Hepatocyte (in vitro differentiated cells): ENCODE data around the gene FERMT1. TPM values are rescaled to one million over a fixed set of nuclear protein-coding genes. Genes with fewer than 3 reads are reported as not detected.

ENCODE experiments used
- DNase-seq: peaks from one replicate; pipeline ENCODE4 v3.0.0-alpha.2; 2016; ENCODE audit warnings: low spot score
- H2AFZ ChIP-seq: fragments of 200-600 bp; sonication (generic); 2 replicates; pipeline ENCODE4 v1.6.0; 2016; ENCODE audit warnings: antibody characterized with exemption, mild to moderate bottlenecking
- H3K27ac ChIP-seq: fragments of 200-600 bp; sonication (generic); 2 replicates; pipeline ENCODE4 v1.5.1; 2016; ENCODE audit warnings: mild to moderate bottlenecking
- H3K27me3 ChIP-seq: fragments of 200-600 bp; sonication (generic); 2 replicates; pipeline ENCODE4 v1.6.1; 2016
- H3K36me3 ChIP-seq: fragments of 200-600 bp; sonication (generic); replicated peaks from 2 replicates; pipeline ENCODE4 v1.5.1; 2016; ENCODE audit warnings: low read depth; ENCODE audit not compliant: insufficient read depth
- H3K4me1 ChIP-seq: fragments of 200-600 bp; sonication (generic); 2 replicates; pipeline ENCODE4 v1.5.1; 2016; ENCODE audit warnings: mild to moderate bottlenecking, moderate library complexity; ENCODE audit not compliant: insufficient read depth
- H3K4me2 ChIP-seq: fragments of 200-600 bp; sonication (generic); 2 replicates; pipeline ENCODE4 v1.6.0; 2016
- H3K4me3 ChIP-seq: fragments of 200-600 bp; sonication (generic); 2 replicates; pipeline ENCODE4 v1.5.1; 2016; ENCODE audit warnings: mild to moderate bottlenecking
- H3K79me2 ChIP-seq: fragments of 200-600 bp; sonication (generic); 2 replicates; pipeline ENCODE4 v1.6.0; 2017; ENCODE audit warnings: mild to moderate bottlenecking
- H3K9me2 ChIP-seq: fragments of 200-600 bp; sonication (generic); replicated peaks from 2 replicates; pipeline ENCODE4 v1.6.0; 2017; ENCODE audit warnings: mild to moderate bottlenecking; ENCODE audit not compliant: insufficient read depth
- H3K9me3 ChIP-seq: fragments of 200-600 bp; sonication (generic); 2 replicates; pipeline ENCODE4 v1.5.1; 2016; ENCODE audit warnings: low read depth, mild to moderate bottlenecking
- H4K20me1 ChIP-seq: fragments of 200-600 bp; sonication (generic); 2 replicates; pipeline ENCODE4 v1.6.0; 2016; ENCODE audit warnings: mild to moderate bottlenecking; ENCODE audit not compliant: insufficient read depth, poor library complexity, severe bottlenecking
- EZH2 ChIP-seq: fragments of 200-600 bp; sonication (generic); IDR thresholded peaks from 2 replicates; pipeline ENCODE4 v1.6.1; 2016; ENCODE audit warnings: antibody characterized with exemption, mild to moderate bottlenecking, borderline replicate concordance
- EZH2phosphoT487 ChIP-seq: fragments of 200-600 bp; sonication (generic); IDR thresholded peaks from one replicate; pipeline ENCODE4 v1.6.1; 2018; ENCODE audit warnings: antibody characterized with exemption, mild to moderate bottlenecking, low read depth, moderate library complexity; ENCODE audit not compliant: unreplicated experiment, severe bottlenecking
- WGBS: methylation state at CpG from one replicate; pipeline ENCODE4 v1.1.6; 2016; ENCODE audit warnings: low lambda C conversion rate; ENCODE audit errors: missing lambda C conversion rate; 5-methylcytosine and 5-hydroxymethylcytosine counted together
- polyA plus RNA-seq: library from polyadenylated mRNA; unstranded; fragments of >200 nt; fragmentation: Nextera tagmentation; extraction: Ambion mirVana; gene quantifications from 2 replicates; pipeline ENCODE4 v1.2.1, GENCODE V29; 2016
- total RNA-seq: library from RNA; depleted of rRNA; stranded (reverse); fragments of >200 nt; gene quantifications from 2 replicates; pipeline ENCODE4 v1.2.3, GENCODE V29; 2014
- TF ChIP-seq, protein P1 (sequence below): fragments of 200-600 bp; sonication (generic); IDR thresholded peaks from 2 replicates; pipeline ENCODE4 v1.5.1; 2016; ENCODE audit warnings: antibody characterized with exemption, mild to moderate bottlenecking; ENCODE audit not compliant: poor library complexity

The FERMT1 gene
- total and polyA plus RNA-seq, 2 experiments from 2014 or later = 3.4 to 13.9 TPM

DNA sequence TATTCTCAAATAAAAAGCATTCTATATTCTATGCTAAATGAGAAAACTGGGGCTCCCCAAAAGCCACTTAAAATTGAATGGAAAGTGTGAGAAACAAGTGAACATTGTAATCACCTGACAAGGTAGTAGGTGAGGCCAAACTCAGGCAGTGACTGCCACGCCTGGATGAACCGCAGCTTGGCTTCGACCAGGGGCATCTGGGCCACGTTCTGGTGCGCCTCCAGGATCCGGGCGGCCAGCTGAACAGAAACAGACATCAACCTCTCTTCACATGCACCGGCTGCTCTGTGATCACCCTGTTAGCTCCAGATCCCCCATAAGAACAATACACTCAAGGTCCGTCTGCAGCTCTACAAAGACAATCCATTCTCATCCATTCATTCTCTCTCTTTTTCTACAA, 38.9 kb downstream of the FERMT1 start:
- no peaks in the 10 kb centered on the region for H3K79me2 ChIP-seq

DNA sequence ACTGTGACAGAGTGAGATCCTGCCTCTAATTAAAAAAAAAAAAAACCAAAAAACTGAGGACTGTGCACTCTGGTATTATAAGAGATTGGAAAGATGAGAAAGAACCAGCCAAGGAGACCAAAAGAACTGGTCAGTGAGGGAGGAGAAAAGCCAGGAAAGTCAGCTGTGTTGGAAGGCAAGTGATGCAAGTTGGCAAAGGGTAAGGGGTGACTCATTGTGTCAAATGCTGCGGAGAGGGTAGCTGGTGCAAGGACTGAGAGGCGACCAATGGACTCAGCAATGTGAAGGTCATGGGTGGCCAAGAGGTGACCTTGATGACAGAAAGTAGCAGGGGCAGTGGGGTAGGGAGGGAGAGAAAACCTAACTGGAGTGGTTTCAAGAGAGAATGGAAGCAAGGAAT, 41.6 kb downstream of the FERMT1 start:
- Histone ChIP-seq H3K27me3 (no peaks in the 10 kb centered on the region), H3K36me3 (no peaks in the 10 kb centered on the region), H3K9me2 (no peaks in the 10 kb centered on the region), H3K4me1 (no peaks in the 10 kb centered on the region), H3K27ac (no peak overlapping the region), H4K20me1 (no peaks in the 10 kb centered on the region), H3K4me2 (no peak overlapping the region), H3K4me3 (no peak overlapping the region), H3K9me3 (no peaks in the 10 kb centered on the region), H3K79me2 (no peaks in the 10 kb centered on the region), H2AFZ (no peak overlapping the region)
- no peak for TF ChIP-seq EZH2
- no peak for TF ChIP-seq EZH2phosphoT487
- TF ChIP-seq, protein P1, sequence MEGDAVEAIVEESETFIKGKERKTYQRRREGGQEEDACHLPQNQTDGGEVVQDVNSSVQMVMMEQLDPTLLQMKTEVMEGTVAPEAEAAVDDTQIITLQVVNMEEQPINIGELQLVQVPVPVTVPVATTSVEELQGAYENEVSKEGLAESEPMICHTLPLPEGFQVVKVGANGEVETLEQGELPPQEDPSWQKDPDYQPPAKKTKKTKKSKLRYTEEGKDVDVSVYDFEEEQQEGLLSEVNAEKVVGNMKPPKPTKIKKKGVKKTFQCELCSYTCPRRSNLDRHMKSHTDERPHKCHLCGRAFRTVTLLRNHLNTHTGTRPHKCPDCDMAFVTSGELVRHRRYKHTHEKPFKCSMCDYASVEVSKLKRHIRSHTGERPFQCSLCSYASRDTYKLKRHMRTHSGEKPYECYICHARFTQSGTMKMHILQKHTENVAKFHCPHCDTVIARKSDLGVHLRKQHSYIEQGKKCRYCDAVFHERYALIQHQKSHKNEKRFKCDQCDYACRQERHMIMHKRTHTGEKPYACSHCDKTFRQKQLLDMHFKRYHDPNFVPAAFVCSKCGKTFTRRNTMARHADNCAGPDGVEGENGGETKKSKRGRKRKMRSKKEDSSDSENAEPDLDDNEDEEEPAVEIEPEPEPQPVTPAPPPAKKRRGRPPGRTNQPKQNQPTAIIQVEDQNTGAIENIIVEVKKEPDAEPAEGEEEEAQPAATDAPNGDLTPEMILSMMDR = no peak
- no peak for DNase-seq
- 94% methylated on average over 2 of the region's 2 CpGs for WGBS

More for the DNA sequence above, 38.9 kb downstream of the FERMT1 start:
- Histone ChIP-seq H3K4me3 (no peak overlapping the region), H3K36me3 (no peaks in the 10 kb centered on the region), H3K27me3 (no peaks in the 10 kb centered on the region), H3K9me3 (no peaks in the 10 kb centered on the region), H2AFZ (no peak overlapping the region), H3K4me1 (no peaks in the 10 kb centered on the region), H3K27ac (no peak overlapping the region), H3K9me2 (no peaks in the 10 kb centered on the region), H3K4me2 (no peak overlapping the region), H4K20me1 (no peaks in the 10 kb centered on the region)
- TF ChIP-seq EZH2phosphoT487 (no peak), EZH2 (no peak)
- TF ChIP-seq, protein P1 = no peak
- 89% methylated on average over 9 of the region's 9 CpGs for WGBS
- DNase-seq = no peak

DNA sequence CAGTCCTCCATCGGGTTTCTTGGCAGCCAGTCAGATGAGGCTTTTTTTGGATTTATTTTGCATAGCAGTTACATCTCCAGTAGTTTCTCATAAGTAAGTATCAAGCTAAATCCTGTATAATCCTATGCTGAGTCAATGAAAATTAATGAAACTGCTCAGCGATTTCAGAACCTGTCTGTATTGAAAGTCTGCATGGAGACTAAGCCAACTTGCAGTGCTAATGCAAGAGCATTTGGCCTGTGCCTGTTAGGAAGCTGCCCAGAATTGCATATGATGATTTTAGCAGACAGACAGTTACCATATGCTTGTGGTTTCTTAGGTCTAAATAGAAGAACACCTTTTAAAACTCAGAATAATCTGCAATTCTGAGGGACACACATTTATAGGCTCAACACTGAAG, 43.8 kb downstream of the FERMT1 start:
- H3K27ac ChIP-seq = no peak overlapping the region
- H3K4me1 ChIP-seq = peaks cover 4% of the 10 kb centered on the region
- TF ChIP-seq, protein P1 = no peak
- TF ChIP-seq EZH2 (no peak), EZH2phosphoT487 (no peak)
- no peaks in the 10 kb centered on the region for H3K27me3 ChIP-seq
- no peak for DNase-seq
- no peaks in the 10 kb centered on the region for H3K9me3 ChIP-seq
- H3K4me2 ChIP-seq = no peak overlapping the region
- H3K79me2 ChIP-seq = no peaks in the 10 kb centered on the region
- 63% methylated on average over 2 of the region's 2 CpGs for WGBS
- no peak overlapping the region for H3K4me3 ChIP-seq
- no peaks in the 10 kb centered on the region for H3K36me3 ChIP-seq
- no peaks in the 10 kb centered on the region for H3K9me2 ChIP-seq
- no peak overlapping the region for H2AFZ ChIP-seq
- H4K20me1 ChIP-seq = no peaks in the 10 kb centered on the region
